ENCODE measurements around the gene SVOP.

Gene SVOP

GRCh38 chr12:108858311-108859074, 162.4 kb downstream of the SVOP start:
- Histone ChIP-seq H3K4me3 (peak overlapping the region; percentile 69 to 86), H3K36me3 (no peaks in the 10 kb centered on the region), H3K27ac (peak overlapping the region; percentile 89 to 92), H3K27me3 (no peaks in the 10 kb centered on the region), H3K9me3 (peaks cover 0 to 4% (median 2%) of the 10 kb centered on the region in 3 donors), H3K4me1 (peaks cover 0 to 47% (median 31%) of the 10 kb centered on the region in 4 donors)
- no peak for TF ChIP-seq CTCF (IDR thresholded peaks at IDR 0.05)
- intact Hi-C loops (cut with DNase I; ENCODE audit: low total_unique reads) = loop anchor here (5.0 kb wide), 1 partner anchor 296 kb away; the partner anchor contains the start of genes ISCU and SART3
- DNase-seq = peak in 1 of 2 donors; percentile 71

Measured in tibial artery (tissue), 4 donors.